ENCODE results near the gene MDC1. TPM values are rescaled to one million over a fixed set of nuclear protein-coding genes. Genes with fewer than 3 reads are reported as not detected.

MDC1 gene
- total and polyA plus RNA-seq, 2 donors (not counting 3 experiments of a cell fraction or from before 2014, with no cell fraction given) = 16.8 to 42.3 TPM

DNA sequence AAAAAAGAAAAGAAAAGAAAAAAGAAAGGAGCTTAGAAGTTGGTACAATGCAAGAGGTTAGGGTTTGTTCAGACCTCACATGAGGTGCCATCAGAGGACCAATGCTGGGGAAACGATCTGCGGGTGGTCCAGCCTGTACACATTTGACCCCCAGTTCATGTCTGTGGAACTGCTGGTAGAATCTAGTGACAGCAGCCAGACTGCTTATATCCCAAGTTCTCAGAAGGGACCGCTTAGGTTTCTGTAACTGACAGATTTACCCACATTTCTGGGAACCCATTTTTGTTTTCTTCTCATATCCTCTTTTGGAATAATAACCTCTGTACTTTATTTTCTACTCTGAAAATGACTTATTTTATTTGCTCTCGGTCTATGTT, 35.3 kb downstream of the MDC1 start:
- POLR2A ChIA-PET = interaction anchor here (0.5 to 3.7 kb wide), 4 partner anchors 9 to 154 kb away, joined by 3 to 34 read pairs (median 12); partner anchors contain the start of genes DHX16 and MDC1

More for the DNA sequence above, 35.3 kb downstream of the MDC1 start:
- no peaks in the 10 kb centered on the region for H3K9me1 ChIP-seq (replicated peaks; ENCODE audit: control insufficient read depth, extremely low read depth, insufficient read depth, low read length)
- peak overlapping the region; percentile 85 for H3K4me2 ChIP-seq (ENCODE audit: insufficient read depth, low read length)
- peak overlapping the region; percentile 81 to 93 (median 87) for H3K4me3 ChIP-seq (replicated peaks in 1 of 3; ENCODE audit: insufficient read depth in 1 of 3, low read depth in 1 of 3, low read length in 3 of 3)
- H3K9me3 ChIP-seq (replicated peaks; ENCODE audit: control insufficient read depth, insufficient read depth, low read length) = no peaks in the 10 kb centered on the region
- H3K27me3 ChIP-seq (ENCODE audit: control insufficient read depth in 2 of 2, insufficient read depth in 2 of 2, low read length in 2 of 2) = no peaks in the 10 kb centered on the region
- H3K9ac ChIP-seq (replicated peaks; ENCODE audit: extremely low read depth, insufficient read depth, low read length) = peak overlapping the region; percentile 91
- peaks cover 85% of the 10 kb centered on the region for H3K79me2 ChIP-seq (ENCODE audit: control insufficient read depth, insufficient read depth, low read length)
- intact Hi-C loops (cut with micrococcal nuclease) = loop anchor here (1.0 to 2.0 kb wide), 3 partner anchors 36 to 405 kb away; partner anchors contain the start of gene MDC1
- CTCF ChIA-PET = interaction anchor here (0.6 to 6.6 kb wide), 8 partner anchors 8 to 406 kb away, joined by 3 to 296 read pairs (median 10); partner anchors contain the start of genes DHX16, MDC1 and TUBB
- peaks cover 4 to 12% of the 10 kb centered on the region in 2 experiments for H3K36me3 ChIP-seq (ENCODE audit: control insufficient read depth in 2 of 2, extremely low read depth in 1 of 2, insufficient read depth in 2 of 2, low read length in 2 of 2)
- no peak overlapping the region for H2AFZ ChIP-seq (ENCODE audit: low read depth, low read length)
- DNase-seq (ENCODE audit: low read depth, low spot score) = no peak
- H3K4me1 ChIP-seq (ENCODE audit: control insufficient read depth, extremely low read depth, insufficient read depth, low read length) = peaks cover 34% of the 10 kb centered on the region
- H4K20me1 ChIP-seq (replicated peaks; ENCODE audit: control insufficient read depth, extremely low read depth, insufficient read depth, low read length) = no peaks in the 10 kb centered on the region
- BruUV-seq (replicated peaks) = TSS peak; percentile 0
- H3K27ac ChIP-seq (ENCODE audit: insufficient read depth, low read depth, low read length) = peak overlapping the region; percentile 94
- dilution Hi-C loops (cut with MboI; ENCODE audit: extremely low pct_ligation_motif_present, low sequenced_read_pairs) = no loop called here
- FAIRE-seq = peak; percentile 48
- TF ChIP-seq FOS (IDR thresholded peaks at IDR 0.05; ENCODE audit: borderline replicate concordance, insufficient read depth, low read length) = no peak
- TF ChIP-seq MYC (IDR thresholded peaks at IDR 0.05; ENCODE audit: low read depth, low read length) = no peak
- TF ChIP-seq EZH2 (IDR thresholded peaks at IDR 0.05; ENCODE audit: borderline replicate concordance, low read depth, low read length, severe bottlenecking) = no peak
- no peak for TF ChIP-seq POLR2A (IDR thresholded peaks at IDR 0.05; ENCODE audit: low read depth, low read length)
- TF ChIP-seq, protein P1, sequence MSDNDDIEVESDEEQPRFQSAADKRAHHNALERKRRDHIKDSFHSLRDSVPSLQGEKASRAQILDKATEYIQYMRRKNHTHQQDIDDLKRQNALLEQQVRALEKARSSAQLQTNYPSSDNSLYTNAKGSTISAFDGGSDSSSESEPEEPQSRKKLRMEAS (IDR thresholded peaks at IDR 0.05; ENCODE audit: insufficient read depth, insufficient read length) = no peak
- TF ChIP-seq, protein P2, sequence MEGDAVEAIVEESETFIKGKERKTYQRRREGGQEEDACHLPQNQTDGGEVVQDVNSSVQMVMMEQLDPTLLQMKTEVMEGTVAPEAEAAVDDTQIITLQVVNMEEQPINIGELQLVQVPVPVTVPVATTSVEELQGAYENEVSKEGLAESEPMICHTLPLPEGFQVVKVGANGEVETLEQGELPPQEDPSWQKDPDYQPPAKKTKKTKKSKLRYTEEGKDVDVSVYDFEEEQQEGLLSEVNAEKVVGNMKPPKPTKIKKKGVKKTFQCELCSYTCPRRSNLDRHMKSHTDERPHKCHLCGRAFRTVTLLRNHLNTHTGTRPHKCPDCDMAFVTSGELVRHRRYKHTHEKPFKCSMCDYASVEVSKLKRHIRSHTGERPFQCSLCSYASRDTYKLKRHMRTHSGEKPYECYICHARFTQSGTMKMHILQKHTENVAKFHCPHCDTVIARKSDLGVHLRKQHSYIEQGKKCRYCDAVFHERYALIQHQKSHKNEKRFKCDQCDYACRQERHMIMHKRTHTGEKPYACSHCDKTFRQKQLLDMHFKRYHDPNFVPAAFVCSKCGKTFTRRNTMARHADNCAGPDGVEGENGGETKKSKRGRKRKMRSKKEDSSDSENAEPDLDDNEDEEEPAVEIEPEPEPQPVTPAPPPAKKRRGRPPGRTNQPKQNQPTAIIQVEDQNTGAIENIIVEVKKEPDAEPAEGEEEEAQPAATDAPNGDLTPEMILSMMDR (IDR thresholded peaks at IDR 0.05; ENCODE audit: extremely low read depth in 1 of 2, insufficient read depth in 1 of 2, low read depth in 1 of 2, low read length in 2 of 2) = no peak

Measured in endothelial cell of umbilical vein (primary cell).